Measurements from ENCODE around the gene ST6GALNAC2.
"Not testable (repeated sequence)": the region's sequence is repeated elsewhere in the genome, so short reads cannot be mapped to it uniquely, and the experiment has no call there.

Gene ST6GALNAC2

DNA sequence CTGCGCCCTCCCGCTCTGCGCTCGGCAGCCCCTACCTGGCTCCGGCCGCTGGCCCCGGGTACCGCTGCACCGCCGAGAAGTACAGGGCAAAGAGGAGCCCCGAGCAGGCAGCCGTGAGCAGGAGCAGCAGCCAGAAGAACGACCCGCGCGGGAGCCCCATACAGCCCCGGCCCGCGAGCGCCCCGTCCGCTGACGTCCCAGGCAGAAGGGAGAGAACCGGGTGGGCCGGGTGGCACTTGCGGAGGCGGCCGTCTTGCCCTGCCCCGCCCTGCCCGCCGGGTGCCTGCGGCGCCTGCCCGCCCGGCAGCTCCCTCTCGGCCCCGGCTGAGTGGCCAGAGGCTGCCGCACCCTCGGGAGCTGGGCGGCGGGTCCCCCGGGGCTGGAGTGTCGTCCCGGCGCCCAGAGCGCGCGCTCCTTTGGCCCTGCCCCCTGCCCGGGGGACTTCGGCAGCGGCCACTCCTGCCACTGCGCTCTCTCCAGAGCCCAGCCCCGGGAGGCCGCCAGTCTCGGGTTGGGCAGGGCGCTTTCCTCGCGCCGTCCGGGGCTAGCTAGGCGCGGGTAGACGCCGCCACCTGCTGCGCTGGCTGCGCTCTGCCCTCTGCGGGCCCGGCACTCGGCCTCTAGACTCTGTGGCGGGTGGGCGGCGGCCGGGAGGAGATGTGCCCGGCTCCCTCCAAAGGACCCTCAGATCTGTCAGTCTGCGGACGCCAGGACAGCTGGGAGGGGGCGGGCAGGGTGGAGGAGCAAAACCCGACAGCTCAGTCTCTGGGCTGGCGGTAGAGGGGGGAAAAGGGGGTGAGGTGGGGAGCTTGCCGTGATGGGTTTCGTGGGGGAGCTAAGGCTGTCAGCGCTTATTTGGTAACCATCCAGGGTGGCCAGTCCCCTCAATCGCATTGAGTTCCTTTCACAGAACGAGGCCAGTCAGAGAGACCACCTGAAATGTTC is at the start of gene ST6GALNAC2:
ST6GALNAC2 (minus strand) TSS at position 212 of the 945 bp plus-strand sequence; CDS start at position 160, 52 bp downstream.
- peak in 1 of 2 donors; percentile 16 for DNase-seq (ENCODE audit: extremely low read depth in 1 of 2, low read depth in 1 of 2)

DNA sequence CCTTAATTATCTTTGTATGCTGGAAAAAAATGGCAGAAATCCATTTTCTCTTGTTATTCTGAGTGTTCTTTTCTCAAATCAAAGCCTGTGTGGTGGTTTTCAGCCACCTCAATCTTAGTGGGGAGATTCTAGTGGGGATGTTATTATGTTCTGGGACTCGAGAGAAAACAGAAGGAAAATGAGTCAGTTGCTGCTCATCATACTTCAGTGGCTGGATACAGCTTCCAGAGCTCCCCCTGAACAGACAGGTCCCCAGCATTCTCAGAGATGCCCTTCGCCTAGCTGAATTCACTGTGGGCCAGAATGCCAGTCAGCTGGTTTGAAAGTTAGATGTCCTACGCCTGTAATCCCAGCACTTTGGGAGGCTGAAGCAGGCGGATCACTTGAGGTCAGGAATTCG is 49.4 kb upstream of the ST6GALNAC2 start:
- DNase-seq (ENCODE audit: extremely low read depth in 1 of 2, low read depth in 1 of 2): no peak

DNA sequence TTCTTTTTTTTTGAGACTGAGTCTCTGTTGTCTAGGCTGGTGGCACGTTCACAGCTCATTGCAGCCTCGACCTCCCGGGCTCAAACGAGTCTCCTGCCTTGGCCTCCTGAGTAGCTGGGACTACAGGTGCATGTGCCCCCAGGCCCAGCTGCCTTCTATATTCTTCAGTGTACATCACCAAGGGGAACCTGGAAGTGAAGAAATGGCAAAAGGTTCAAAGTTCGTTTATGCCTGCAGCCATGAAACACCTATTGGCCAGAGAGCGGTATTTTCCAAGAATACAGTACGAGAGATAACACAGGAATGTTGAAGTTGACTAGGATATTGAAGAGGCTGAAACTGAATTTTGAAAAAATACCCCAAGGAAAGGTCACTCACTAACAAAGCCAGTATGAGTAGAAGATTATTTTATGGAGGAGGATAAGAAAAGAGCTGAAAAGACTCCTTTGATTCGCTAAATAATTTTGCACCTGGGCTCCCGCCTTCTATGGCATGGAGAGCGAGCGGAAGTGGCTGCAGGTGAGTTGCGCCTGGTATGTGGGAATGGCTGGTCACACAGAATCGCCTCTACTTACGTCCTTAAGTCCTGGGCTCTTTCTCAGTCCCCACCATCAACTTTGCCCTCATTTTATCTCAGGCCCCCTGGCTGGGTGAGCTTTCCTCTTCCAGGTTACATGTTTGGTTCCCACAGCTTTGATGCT is 48.1 kb upstream of the ST6GALNAC2 start:
- no peak for DNase-seq (ENCODE audit: extremely low read depth in 1 of 2, low read depth in 1 of 2)

DNA sequence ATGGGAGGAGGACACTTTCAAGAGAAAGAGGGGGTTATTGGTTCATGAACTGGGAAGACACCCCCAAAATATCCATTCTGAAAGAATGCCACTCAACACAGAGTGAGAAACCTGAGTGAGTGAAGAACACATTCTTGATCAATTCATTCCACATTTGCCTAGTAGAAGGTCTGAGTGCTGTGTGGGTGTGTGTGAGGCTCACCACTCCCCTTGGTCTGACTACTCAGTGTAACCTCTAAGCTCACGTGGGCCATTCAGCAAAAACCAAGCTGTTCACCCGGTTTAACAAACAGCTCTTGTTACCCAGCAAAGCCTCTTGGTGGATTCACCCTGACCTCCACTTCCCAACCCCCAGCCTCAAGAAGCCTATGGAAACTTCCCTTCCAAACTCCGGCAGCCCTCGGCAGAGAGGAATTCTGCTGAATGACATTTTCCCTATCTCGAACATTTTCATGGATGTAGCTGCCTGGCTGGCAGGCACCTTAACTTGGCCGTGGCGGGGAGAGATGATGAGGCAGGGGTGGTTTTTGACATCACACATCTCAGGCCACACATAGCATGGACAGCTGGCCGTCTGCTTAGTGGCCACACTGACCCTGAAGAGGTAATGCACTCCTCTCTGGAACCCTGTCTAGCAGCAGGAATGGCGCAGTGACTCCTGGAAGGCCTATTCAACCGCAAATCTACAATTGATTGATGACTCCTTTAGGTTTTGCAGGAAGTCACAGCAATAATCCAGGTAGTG is 46.3 kb upstream of the ST6GALNAC2 start:
- DNase-seq (ENCODE audit: extremely low read depth in 1 of 2, low read depth in 1 of 2): no peak

DNA sequence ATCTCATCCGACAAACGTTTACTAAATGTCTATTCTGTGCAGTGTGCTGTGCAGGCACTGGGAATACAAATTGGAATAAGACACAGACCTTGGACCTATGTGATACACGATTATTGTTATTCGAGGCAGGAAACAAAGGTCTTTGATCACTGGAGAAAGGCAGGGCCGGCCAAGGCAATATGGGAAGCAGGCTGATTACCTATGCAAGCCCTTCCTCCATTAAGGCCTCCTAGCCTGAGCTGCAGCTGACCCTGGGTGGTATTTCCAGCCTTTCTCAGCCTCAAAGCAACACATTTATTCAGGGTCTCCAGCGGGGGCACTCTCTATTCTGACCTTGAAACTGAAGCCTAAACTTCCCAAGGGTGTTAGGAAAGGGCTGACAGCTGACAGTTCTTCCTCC is 44.5 kb upstream of the ST6GALNAC2 start:
- DNase-seq (ENCODE audit: extremely low read depth in 1 of 2, low read depth in 1 of 2): no peak

DNA sequence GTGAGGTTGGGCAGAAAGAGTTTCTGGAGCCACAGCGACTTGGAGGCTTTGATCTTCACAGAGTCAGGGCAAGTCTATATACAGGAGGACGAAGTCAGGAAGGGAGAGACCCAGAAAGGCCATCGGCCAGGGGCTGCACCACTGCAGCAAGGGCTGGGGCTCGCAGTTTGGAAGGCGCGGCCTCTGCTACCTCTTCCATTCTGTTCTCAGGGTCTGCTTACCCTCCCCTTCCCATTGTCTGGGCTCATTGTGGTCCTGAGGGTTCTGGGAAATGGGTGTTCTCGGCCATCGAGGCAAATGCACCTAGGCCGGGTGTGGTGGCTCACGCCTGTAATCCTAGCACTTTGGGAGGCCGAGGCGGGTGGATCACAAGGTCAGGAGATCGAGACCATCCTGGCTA is 41.9 kb upstream of the ST6GALNAC2 start:
- no peak for DNase-seq (ENCODE audit: extremely low read depth in 1 of 2, low read depth in 1 of 2)

DNA sequence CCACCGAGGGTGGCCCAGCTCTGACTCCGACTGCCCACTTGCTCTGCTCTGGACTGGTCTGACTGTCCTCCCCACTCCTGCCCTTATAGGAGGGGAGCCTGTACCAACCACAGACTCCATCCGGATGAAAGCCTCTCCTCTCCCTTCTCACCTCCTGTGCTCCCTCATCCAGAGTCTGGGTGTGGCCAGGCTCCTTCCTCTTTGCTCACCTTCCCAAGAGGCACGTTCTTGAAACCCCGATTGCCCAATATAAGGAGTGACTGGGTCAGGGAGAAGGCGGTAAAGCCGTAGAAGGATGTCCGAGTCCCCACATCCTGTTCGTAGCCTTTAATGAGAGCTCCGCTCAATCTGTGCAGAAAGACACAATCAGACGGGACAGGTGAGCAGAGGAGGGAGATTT is 40.8 kb upstream of the ST6GALNAC2 start:
- DNase-seq (ENCODE audit: extremely low read depth in 1 of 2, low read depth in 1 of 2): no peak

DNA sequence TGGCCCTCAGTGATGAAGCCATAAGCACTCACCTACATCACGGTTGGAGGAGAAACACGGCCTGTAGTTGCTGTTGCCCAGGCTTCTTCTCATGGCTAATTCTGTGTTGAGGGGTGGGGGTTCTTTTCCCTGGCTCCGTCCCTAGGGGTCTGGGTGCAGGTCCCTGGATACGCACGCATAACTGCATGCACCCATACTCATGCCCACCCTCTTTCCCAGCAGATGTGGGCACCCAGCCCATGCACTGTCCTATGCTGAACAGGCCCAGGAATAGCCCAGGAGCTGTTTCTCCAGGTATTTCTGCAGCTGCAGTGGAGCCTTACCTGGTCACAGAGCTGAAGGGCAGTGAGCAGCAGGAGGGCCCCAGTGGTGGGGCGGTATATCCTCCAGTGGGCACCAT is 39.8 kb upstream of the ST6GALNAC2 start:
- no peak for DNase-seq (ENCODE audit: extremely low read depth in 1 of 2, low read depth in 1 of 2)

DNA sequence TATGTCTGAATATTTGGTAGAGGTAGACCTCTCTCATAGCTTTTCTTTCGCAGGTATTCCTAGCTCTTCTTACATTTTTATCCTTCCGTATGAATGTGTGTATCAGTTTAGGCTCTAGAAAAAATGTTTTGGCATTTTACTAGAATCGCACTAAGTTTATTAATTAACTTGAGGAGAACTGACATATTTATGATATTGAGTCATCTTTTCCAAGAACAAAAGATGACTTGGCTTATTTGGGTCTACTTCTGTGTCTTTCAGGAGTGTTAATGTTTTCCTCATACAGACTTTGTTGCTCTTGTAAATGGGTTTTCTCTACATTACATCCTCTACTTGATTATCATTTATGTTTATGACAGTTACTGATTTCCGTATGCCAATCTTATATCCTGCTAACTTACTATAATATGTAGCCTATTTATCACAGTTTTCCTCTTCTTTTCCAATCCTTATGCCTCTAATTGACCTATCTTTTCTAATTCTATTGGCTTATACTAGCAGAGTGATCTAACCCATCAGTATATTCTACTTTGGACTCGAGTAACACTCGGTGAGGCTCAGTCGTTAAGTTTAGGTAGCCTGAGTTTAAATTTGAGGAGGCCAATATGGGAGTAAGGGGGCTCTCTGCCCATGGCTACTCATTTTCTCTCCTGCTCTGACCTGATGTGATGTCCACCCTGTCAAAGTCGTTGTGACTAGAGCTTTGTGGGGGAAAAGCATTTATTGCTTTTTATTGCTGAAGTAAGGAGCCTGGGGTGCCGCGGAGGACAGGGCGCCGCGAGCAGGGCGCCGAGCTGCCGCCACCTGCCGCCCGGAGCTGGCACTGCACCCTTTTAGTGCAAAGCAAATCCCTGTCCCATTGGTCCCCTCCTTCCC is 37.8 kb upstream of the ST6GALNAC2 start:
- DNase-seq (ENCODE audit: extremely low read depth in 1 of 2, low read depth in 1 of 2): peak; percentile 40 to 44

DNA sequence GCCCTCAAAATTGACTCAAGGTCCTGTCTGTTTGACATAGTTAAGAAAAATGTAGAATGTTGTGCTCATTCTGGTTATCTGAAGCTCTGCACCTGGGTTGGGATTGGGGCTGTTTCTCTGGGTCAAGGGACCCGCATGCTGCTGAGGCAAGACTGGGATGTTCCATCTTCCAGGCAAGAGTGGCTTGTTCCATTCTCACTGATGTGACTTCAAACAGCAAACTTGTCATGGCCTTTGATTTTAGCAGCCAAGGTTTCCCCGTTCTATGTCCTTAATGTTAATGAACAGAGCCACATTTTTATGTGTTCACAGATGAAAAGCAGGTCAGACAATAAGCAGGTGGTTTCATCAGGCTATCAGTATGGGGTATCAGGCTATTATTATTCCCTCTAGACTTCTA is 32.2 kb upstream of the ST6GALNAC2 start:
- DNase-seq (ENCODE audit: extremely low read depth in 1 of 2, low read depth in 1 of 2): no peak

DNA sequence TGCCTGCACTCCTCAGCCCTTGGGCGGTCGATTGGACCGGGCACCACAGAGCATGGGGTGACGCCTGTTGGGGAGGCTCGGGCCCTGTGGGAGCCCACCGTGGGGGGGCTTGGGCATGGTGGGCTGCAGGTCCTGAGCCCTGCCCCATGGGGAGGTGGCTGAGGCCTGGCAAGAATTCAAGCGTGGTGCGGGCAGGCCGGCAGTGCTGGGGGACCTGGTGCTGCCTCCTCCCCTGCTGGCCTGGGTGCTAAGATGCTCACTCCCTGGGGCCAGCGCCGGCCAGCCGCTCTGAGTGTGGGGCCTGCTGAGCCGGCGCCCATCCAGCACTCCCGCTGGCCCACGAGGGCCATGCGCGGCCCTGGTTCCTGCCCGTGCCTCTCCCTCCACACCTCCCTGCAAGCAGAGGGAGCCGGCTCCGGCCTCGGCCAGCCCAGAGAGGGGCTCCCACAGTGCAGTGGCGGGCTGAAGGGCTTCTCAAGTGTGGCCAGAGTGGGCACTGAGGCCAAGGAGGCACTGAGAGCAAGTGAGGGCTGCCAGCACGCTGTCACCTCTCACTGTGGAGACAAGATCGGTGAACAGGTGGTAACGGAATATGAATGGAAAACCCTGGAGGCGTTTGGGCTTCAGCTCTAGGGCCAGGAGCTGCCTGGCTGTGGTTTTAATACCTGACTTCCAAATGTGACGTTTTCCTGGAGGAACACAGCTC is 29.4 kb upstream of the ST6GALNAC2 start:
- DNase-seq (ENCODE audit: extremely low read depth in 1 of 2, low read depth in 1 of 2): no peak

DNA sequence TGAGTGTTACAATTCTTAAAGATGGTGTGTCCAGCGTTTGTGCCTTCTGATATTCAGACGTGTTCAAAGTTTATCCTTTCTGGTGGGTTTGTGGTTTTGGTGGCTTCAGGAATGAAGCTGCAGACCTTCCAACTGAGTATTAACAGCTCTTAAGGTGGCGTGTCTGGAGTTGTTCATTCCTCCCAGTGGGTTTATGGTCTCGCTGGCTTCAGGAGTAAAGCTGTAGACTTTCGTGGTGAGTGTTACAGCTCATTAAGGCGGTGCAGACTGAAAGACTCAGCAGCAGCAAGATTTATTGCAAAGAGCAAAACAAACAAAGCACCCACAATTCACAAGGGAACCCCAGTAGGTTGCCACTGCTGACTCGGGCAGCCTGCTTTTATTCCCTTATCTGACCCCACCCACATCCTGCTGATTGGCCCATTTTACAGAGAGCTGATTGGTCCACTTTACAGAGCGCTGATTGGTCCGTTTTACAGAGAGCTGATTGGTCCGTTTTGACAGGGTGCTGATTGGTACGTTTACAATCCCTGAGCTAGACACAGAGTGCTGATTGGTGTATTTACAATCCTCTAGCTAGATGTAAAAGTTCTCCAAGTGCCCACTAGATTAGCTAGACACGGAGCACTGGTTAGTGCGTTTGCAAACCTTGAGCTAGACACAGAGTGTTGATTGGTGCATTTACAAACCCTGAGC is 28.6 kb upstream of the ST6GALNAC2 start:
- DNase-seq (ENCODE audit: extremely low read depth in 1 of 2, low read depth in 1 of 2): not testable (repeated sequence)

DNA sequence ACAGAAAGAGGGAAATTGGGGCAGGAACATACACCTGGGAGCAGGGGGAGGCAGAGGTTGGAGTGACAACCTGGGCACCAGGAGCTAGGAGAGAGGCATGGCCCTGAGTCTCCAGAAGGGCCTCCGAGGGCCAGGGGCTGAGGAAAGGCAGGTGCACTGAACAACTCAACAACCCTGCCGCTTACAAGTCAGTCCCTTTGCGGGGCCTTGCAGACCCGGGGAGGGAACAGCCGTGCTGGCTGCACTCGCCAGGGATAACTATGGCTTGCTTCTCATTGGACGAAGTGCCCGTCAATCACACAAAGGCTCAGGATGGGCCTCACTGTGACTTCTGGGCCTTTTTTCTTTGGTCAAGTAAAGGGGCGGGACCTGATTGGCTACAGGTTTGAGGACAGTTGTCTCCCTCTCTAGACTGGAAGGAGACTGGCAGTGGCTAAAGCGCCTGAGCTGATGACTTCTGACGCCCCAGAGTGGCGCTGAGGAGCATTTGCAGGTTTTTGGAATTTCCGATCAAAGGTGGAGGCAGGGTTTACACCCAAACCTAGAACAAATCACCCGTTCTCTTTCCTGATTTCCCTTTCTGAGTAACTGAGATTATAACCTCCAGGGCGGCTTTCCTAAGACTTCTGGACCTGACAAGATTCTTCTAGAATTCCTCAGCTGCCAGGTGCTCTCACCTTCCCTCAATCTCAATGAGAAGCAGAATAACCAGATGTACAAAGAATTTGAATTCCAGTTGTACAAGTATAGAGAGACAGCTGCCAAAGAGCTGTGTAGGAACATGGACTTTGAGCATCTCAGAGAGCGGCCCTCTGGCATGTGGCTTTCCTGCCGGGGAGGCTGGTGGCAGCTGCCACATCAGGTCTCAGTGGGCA is 27.6 kb upstream of the ST6GALNAC2 start:
- DNase-seq (ENCODE audit: extremely low read depth in 1 of 2, low read depth in 1 of 2): no peak

DNA sequence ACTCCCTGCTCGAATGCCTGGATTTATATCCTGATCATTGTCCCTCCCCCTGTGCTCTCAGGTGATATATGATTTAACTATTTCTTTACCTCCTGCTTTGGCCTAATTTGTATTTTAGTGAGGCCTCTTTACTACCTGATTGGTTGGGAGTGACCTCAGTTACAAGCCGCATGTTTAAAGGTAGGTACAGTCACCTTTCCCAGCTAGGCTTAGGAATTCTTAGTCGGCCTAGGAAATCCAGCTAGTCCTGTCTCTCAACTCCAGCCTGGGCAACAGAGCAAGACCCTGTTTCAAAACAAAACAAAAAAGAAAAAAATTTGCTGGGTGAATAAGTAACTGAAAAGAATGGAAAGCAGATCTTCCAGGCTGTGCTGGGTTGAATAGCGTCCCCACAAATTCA is 26.8 kb upstream of the ST6GALNAC2 start:
- DNase-seq (ENCODE audit: extremely low read depth in 1 of 2, low read depth in 1 of 2): no peak

DNA sequence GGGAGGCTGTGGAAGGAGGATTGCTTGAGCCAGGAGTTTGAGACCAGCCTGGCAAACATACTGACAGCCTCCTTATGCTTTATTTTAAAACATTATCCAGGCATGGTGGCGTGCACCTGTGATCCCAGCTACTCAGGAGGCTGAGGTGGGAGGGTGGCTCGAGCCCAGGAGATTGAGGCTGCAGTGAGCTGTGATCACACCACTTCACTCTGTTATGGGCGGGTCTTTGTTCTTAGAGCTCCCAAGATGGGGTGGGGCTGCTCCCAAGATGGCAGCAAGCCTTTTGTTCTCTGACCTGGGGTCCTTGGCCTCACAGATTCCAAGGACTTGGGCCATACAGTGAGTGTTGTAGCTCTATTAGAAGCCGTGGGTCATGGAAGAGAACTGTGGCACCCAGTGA is 26.1 kb upstream of the ST6GALNAC2 start:
- DNase-seq (ENCODE audit: extremely low read depth in 1 of 2, low read depth in 1 of 2): no peak

DNA sequence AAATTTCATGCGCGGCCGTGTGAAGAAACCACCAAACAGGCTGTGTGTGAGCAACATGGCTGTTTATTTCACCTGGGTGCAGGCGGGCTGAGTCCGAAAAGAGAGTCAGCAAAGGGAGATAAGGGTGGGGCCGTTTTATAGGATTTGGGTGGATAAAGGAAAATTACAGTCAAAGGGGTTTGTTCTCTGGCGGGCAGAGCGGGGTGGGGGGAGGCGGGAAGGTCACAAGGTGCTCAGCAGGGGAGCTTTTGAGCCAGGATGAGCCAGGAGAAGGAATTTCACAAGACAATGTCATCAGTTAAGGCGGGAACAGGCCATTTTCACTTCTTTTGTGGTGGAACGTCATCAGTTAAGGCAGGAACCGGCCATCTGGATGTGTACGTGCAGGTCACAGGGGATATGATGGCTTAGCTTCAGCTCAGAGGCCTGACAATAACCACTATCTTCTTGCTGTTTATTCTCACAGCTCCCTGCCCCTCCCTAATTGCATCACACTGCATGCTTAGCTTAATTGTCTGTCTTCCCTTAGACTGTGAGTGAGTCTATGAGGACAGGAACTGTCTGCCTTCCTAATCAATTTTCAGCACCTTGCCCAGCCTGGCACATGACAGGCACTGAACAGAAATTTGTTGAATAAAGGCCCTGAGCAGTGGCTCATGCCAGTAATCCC is 25.6 kb upstream of the ST6GALNAC2 start:
- DNase-seq (ENCODE audit: extremely low read depth in 1 of 2, low read depth in 1 of 2): not testable (repeated sequence)

DNA sequence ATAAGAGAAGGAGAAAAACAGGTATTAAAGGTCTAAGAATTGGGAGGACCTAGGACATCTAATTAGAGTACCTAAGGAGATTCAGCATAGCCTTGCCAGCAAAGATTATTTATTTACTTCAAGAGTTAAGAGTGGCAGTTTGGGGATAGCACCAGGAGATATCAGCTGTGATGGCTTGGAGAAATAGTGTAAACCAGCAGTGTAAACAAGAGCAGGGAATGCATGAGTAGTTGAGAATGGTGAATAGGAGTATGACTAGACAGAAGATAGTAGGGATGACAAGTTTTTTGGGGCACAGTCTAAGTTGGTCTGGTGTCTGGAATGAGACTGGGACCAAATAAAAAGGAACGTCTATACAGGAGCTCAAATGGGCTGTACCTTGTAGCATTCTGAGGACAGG is 21.0 kb upstream of the ST6GALNAC2 start:
- not testable (repeated sequence) for DNase-seq (ENCODE audit: extremely low read depth in 1 of 2, low read depth in 1 of 2)

DNA sequence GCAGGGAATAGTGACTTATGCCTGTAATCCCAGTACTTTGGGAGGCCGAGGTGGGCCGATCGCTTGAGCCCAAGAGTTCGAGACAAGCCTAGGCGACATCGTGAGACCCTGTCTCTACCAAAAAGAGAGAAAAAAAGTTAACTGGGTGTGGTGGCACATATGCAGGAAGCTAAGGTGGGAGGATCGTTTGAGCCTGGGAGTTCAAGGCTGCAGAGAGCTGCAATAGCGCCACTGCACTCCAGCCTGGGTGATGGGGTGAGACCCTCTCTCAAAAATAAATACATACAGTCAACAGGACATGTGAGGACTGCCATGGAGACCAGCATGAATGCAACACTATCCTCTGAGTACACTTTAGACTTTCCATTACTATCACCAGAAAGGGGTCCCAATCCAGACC is 15.4 kb upstream of the ST6GALNAC2 start:
- DNase-seq (ENCODE audit: extremely low read depth in 1 of 2, low read depth in 1 of 2): no peak

Data from stimulated activated CD8-positive, alpha-beta memory T cell treated with anti-CD3 and anti-CD28 coated beads, Interleukin-7, amount 100 ng/mL, for 48 hours (primary cell).